Esophagus squamous epithelium (tissue), 5 donors: ENCODE measurements around the gene TMCC1. TPM values are rescaled to one million over a fixed set of nuclear protein-coding genes. Genes with fewer than 3 reads are reported as not detected.

Experiments used
- DNase-seq: peaks from one replicate; lab custom pipeline; 2025; lab: John Stamatoyannopoulos, UW
- H3K27ac ChIP-seq, 4 donors: fragments of 200-600 bp; sonication (generic); one replicate each; pipeline ENCODE4 v1.5.1; 2016 to 2019; ENCODE audit warnings: mild to moderate bottlenecking in 1 of 4
- H3K27me3 ChIP-seq, 4 donors: fragments of 200-600 bp; sonication (generic); 1 replicate in 3 of 4; 2 replicates in 1 of 4; pipeline versions ENCODE4 v1.5.1 to v1.6.0; 2017 to 2021; ENCODE audit warnings: antibody characterized with exemption in 1 of 4
- H3K36me3 ChIP-seq, 3 donors: fragments of 200-600 bp; sonication (generic); one replicate each; pipeline ENCODE4 v1.5.1; 2016 to 2019
- H3K4me1 ChIP-seq, 3 donors: fragments of 200-600 bp; sonication (generic); one replicate each; pipeline ENCODE4 v1.5.1; 2017 to 2019
- H3K4me3 ChIP-seq, 4 donors: fragments of 200-600 bp; sonication (generic); 1 replicate in 3 of 4; 2 replicates in 1 of 4; pipeline ENCODE4 v1.5.1; 2016 to 2019; ENCODE audit warnings: mild to moderate bottlenecking in 2 of 4, moderate library complexity in 1 of 4
- H3K9me3 ChIP-seq, 3 donors: fragments of 200-600 bp; sonication (generic); one replicate each; pipeline ENCODE4 v1.5.1; 2016 to 2019
- POLR2A ChIP-seq, 4 donors: fragments of 450-650 bp; IDR thresholded peaks; one replicate each; pipeline ENCODE4 v1.6.1; 2017; ENCODE audit warnings: antibody characterized with exemption in 4 of 4, mild to moderate bottlenecking in 4 of 4, moderate library complexity in 3 of 4
- WGBS, 2 donors: methylation state at CpG; one replicate each; pipeline ENCODE4 v1.1.5; 2018; 5-methylcytosine and 5-hydroxymethylcytosine counted together
- intact Hi-C: fragments of 100-400 bp; cut with DNase I; formaldehyde crosslinking; loops from one replicate; pipeline ENCODE4 v1.15.0; 2022
- total RNA-seq, 4 donors: library from RNA; depleted of rRNA; stranded (reverse); fragments of >200 nt; gene quantifications; one replicate each; pipeline ENCODE4 v1.1.0, GENCODE V29; 2016
- TF ChIP-seq, protein P1 (sequence below), 6 experiments: fragments of 450-650 bp in 4 of 6; fragments of 200-600 bp in 2 of 6; sonication (generic) in 2 of 6; IDR thresholded peaks; one replicate each; pipeline ENCODE4 v1.5.1; 2016 to 2019; ENCODE audit warnings: antibody characterized with exemption in 6 of 6, mild to moderate bottlenecking in 4 of 6, moderate library complexity in 4 of 6
- donor health status: DM: yes; HTN: yes; CAD: no.

The TMCC1 gene
- total RNA-seq, 4 donors from 2014 or later: 13.1 to 23.5 (median 18.4) TPM

GRCh38 chr3:129624347-129625071, 269.0 kb downstream of the TMCC1 start:
- intact Hi-C loops: loop anchor here (10.0 kb wide), 1 partner anchor 470 kb away; no protein-coding TSS in a partner anchor
- 81% methylated on average over 7 to 10 of the region's 11 CpGs for WGBS, 2 donors
- H3K36me3 ChIP-seq: no peaks in the 10 kb centered on the region
- H3K27me3 ChIP-seq: no peaks in the 10 kb centered on the region
- no peak overlapping the region for H3K4me3 ChIP-seq
- DNase-seq: no peak
- peak overlapping the region; percentile 58 to 95 (median 92) for H3K27ac ChIP-seq
- H3K4me1 ChIP-seq: peaks cover 39 to 92% (median 55%) of the 10 kb centered on the region in 3 donors
- no peak for TF ChIP-seq POLR2A (IDR thresholded peaks at IDR 0.05)
- TF ChIP-seq, protein P1, sequence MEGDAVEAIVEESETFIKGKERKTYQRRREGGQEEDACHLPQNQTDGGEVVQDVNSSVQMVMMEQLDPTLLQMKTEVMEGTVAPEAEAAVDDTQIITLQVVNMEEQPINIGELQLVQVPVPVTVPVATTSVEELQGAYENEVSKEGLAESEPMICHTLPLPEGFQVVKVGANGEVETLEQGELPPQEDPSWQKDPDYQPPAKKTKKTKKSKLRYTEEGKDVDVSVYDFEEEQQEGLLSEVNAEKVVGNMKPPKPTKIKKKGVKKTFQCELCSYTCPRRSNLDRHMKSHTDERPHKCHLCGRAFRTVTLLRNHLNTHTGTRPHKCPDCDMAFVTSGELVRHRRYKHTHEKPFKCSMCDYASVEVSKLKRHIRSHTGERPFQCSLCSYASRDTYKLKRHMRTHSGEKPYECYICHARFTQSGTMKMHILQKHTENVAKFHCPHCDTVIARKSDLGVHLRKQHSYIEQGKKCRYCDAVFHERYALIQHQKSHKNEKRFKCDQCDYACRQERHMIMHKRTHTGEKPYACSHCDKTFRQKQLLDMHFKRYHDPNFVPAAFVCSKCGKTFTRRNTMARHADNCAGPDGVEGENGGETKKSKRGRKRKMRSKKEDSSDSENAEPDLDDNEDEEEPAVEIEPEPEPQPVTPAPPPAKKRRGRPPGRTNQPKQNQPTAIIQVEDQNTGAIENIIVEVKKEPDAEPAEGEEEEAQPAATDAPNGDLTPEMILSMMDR (IDR thresholded peaks at IDR 0.05): no peak
- no peaks in the 10 kb centered on the region for H3K9me3 ChIP-seq

GRCh38 chr3:129623447-129624118, 269.9 kb downstream of the TMCC1 start:
- no peak for TF ChIP-seq POLR2A (IDR thresholded peaks at IDR 0.05)
- TF ChIP-seq, protein P1 (IDR thresholded peaks at IDR 0.05): no peak
- WGBS, 2 donors: 52 to 58% methylated on average over 13 to 16 of the region's 17 CpGs
- H3K36me3 ChIP-seq: no peaks in the 10 kb centered on the region
- no peaks in the 10 kb centered on the region for H3K27me3 ChIP-seq
- no peak for DNase-seq
- H3K27ac ChIP-seq: peak overlapping the region; percentile 58 to 95 (median 90)
- intact Hi-C loops: loop anchor here (10.0 kb wide), 1 partner anchor 471 kb away; no protein-coding TSS in a partner anchor
- no peak overlapping the region for H3K4me3 ChIP-seq
- no peaks in the 10 kb centered on the region for H3K9me3 ChIP-seq
- peaks cover 39 to 96% (median 64%) of the 10 kb centered on the region in 3 donors for H3K4me1 ChIP-seq

DNA sequence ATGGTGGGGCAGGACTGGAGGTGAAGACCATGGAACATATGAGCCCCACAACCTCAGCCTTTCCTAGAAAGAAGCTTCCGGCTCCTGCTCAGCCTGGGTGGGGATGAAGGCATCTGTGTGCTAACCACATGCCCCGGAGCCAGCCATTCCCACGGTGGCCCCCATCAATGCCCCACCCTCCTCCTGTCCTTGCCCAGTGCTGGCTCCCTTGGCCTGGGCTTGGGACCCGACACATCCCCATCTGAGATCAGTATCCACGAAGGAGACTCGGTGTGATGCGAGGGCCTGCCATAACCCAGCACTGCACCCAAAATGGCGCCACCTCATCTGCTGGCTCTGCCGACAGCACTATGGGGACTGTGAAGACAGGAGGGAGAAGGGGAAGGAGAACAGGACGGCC, 270.6 kb downstream of the TMCC1 start:
- peaks cover 34 to 96% (median 60%) of the 10 kb centered on the region in 3 donors for H3K4me1 ChIP-seq
- no peaks in the 10 kb centered on the region for H3K36me3 ChIP-seq
- intact Hi-C loops: loop anchor here (10.0 kb wide), 1 partner anchor 472 kb away; no protein-coding TSS in a partner anchor
- no peak for DNase-seq
- H3K27ac ChIP-seq: peak overlapping the region; percentile 52 to 95 (median 90)
- no peaks in the 10 kb centered on the region for H3K9me3 ChIP-seq
- no peak overlapping the region for H3K4me3 ChIP-seq
- WGBS, 2 donors: 80% methylated on average over 1 of the region's 10 CpGs; no CpG with 5 or more reads in 1 of the 2 donors
- TF ChIP-seq, protein P1 (IDR thresholded peaks at IDR 0.05): no peak
- TF ChIP-seq POLR2A (IDR thresholded peaks at IDR 0.05): no peak
- no peaks in the 10 kb centered on the region for H3K27me3 ChIP-seq

DNA sequence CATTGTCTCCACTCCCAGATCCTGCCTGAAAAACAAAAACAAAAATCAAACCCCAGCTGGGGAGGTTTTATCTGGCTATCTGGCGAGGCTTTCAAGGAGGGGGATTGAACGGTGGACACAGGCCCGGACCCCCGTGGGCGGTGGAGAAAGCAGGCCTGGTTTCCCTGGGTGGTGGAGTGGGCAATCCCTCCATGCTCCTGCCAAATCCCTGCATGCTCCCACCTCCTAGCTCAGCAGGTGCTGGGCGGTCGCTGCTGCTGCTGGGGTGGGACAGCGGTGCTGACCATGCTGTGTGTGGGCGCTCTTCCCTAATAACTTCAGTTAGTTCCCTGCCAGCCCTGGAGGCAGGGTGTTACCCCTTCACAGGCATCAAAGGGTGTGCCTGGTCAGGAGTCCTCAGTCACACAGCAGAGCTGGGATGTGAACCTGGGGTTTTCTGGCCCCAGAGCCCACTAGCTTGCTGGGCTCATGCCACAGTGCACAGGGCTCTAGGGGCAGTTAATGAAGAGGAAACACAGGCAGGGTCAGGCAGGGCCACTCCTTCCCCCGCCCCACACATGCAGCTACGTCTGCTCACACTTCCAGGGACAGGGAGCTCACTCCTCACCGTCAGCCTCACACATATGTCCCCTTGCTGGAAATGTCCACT, 271.2 kb downstream of the TMCC1 start:
- intact Hi-C loops: loop anchor here (10.0 kb wide), 1 partner anchor 472 kb away; no protein-coding TSS in a partner anchor
- peaks cover 30 to 96% (median 54%) of the 10 kb centered on the region in 3 donors for H3K4me1 ChIP-seq

More for the DNA sequence above, 271.2 kb downstream of the TMCC1 start:
- peak overlapping the region; percentile 52 to 95 (median 90) for H3K27ac ChIP-seq
- H3K36me3 ChIP-seq: no peaks in the 10 kb centered on the region
- H3K9me3 ChIP-seq: no peaks in the 10 kb centered on the region
- DNase-seq: no peak
- WGBS, 2 donors: 56 to 63% methylated on average over 6 of the region's 12 CpGs
- TF ChIP-seq, protein P1 (IDR thresholded peaks at IDR 0.05): no peak
- no peak for TF ChIP-seq POLR2A (IDR thresholded peaks at IDR 0.05)
- no peak overlapping the region for H3K4me3 ChIP-seq
- no peaks in the 10 kb centered on the region for H3K27me3 ChIP-seq
